Measurements from ENCODE around the gene PLXNA4. TPM values are rescaled to one million over a fixed set of nuclear protein-coding genes. Genes with fewer than 3 reads are reported as not detected.

Gene PLXNA4
- total RNA-seq, 4 donors from 2014 or later: 0.31 to 0.66 (median 0.43) TPM

GRCh38 chr7:132400561-132401142, 175.6 kb downstream of the PLXNA4 start:
- ATAC-seq (peak; percentile 48 to 65), DNase-seq (peak in 1 of 2 donors; percentile 46)
- no peaks in the 10 kb centered on the region for H3K9me3 ChIP-seq
- H3K4me3 ChIP-seq: no peak overlapping the region
- intact Hi-C loops (cut with DNase I; ENCODE audit: low total_unique reads) (no loop called here), in situ Hi-C loops (cut with MboI; ENCODE audit: low sequenced_read_pairs in 4 of 4) (no loop called here)
- TF ChIP-seq CTCF (IDR thresholded peaks at IDR 0.05 in 4 of 5, conservative IDR thresholded peaks at IDR 0.05 in 1 of 5) (no peak), POLR2A (IDR thresholded peaks at IDR 0.05) (no peak)
- H3K27ac ChIP-seq: peak overlapping the region in 1 of 4 donors; percentile 11
- H3K4me1 ChIP-seq: peaks cover 0 to 6% of the 10 kb centered on the region in 2 donors
- no peaks in the 10 kb centered on the region for H3K27me3 ChIP-seq
- H3K36me3 ChIP-seq: no peaks in the 10 kb centered on the region

- H3K9me3 ChIP-seq: no peaks in the 10 kb centered on the region
- no peak overlapping the region for H3K27ac ChIP-seq
- no peaks in the 10 kb centered on the region for H3K27me3 ChIP-seq
- peaks cover 0 to 6% of the 10 kb centered on the region in 2 donors for H3K4me1 ChIP-seq
- no peaks in the 10 kb centered on the region for H3K36me3 ChIP-seq
- TF ChIP-seq POLR2A (IDR thresholded peaks at IDR 0.05): no peak
- TF ChIP-seq CTCF (IDR thresholded peaks at IDR 0.05 in 4 of 5, conservative IDR thresholded peaks at IDR 0.05 in 1 of 5): no peak
- no peak for DNase-seq
- ATAC-seq: no peak
- in situ Hi-C loops (cut with MboI; ENCODE audit: low sequenced_read_pairs in 4 of 4) (no loop called here), intact Hi-C loops (cut with DNase I; ENCODE audit: low total_unique reads) (no loop called here)
- no peak overlapping the region for H3K4me3 ChIP-seq
Observed at GRCh38 chr7:132399367-132399766, 176.9 kb downstream of the PLXNA4 start.

GRCh38 chr7:132398253-132398925, 177.9 kb downstream of the PLXNA4 start:
- no peaks in the 10 kb centered on the region for H3K36me3 ChIP-seq
- no peaks in the 10 kb centered on the region for H3K27me3 ChIP-seq
- no peaks in the 10 kb centered on the region for H3K9me3 ChIP-seq
- no peak for DNase-seq
- no peak for TF ChIP-seq CTCF (IDR thresholded peaks at IDR 0.05 in 4 of 5, conservative IDR thresholded peaks at IDR 0.05 in 1 of 5)
- no peak for TF ChIP-seq POLR2A (IDR thresholded peaks at IDR 0.05)
- H3K4me3 ChIP-seq: no peak overlapping the region
- no peak for ATAC-seq
- intact Hi-C loops (cut with DNase I; ENCODE audit: low total_unique reads) (no loop called here), in situ Hi-C loops (cut with MboI; ENCODE audit: low sequenced_read_pairs in 4 of 4) (no loop called here)
- H3K27ac ChIP-seq: no peak overlapping the region
- H3K4me1 ChIP-seq: peaks cover 0 to 6% of the 10 kb centered on the region in 2 donors

GRCh38 chr7:132397070-132397469, 179.2 kb downstream of the PLXNA4 start:
- intact Hi-C loops (cut with DNase I; ENCODE audit: low total_unique reads) (no loop called here), in situ Hi-C loops (cut with MboI; ENCODE audit: low sequenced_read_pairs in 4 of 4) (no loop called here)
- no peaks in the 10 kb centered on the region for H3K4me1 ChIP-seq
- no peaks in the 10 kb centered on the region for H3K9me3 ChIP-seq
- H3K27me3 ChIP-seq: no peaks in the 10 kb centered on the region
- ATAC-seq (no peak), DNase-seq (no peak)
- H3K4me3 ChIP-seq: no peak overlapping the region
- no peak overlapping the region for H3K27ac ChIP-seq
- H3K36me3 ChIP-seq: no peaks in the 10 kb centered on the region
- no peak for TF ChIP-seq POLR2A (IDR thresholded peaks at IDR 0.05)
- no peak for TF ChIP-seq CTCF (IDR thresholded peaks at IDR 0.05 in 4 of 5, conservative IDR thresholded peaks at IDR 0.05 in 1 of 5)
